B cell (primary cell): Measurements from ENCODE around the gene IFT43. TPM values are rescaled to one million over a fixed set of nuclear protein-coding genes. Genes with fewer than 3 reads are reported as not detected.

Experiments
- ATAC-seq: fragments of 200-7000 bp; cut with Tn5 transposase; one replicate; pipeline ENCODE4 v1.10.0; 2021; ENCODE audit warnings: low read depth, mild to moderate bottlenecking, moderate number of reproducible peaks, moderate library complexity
- CTCF ChIA-PET: fragments of 350-600 bp; sonication (Branson Sonifier 250); formaldehyde crosslinking; loops from one replicate; lab custom pipeline; 2021; ENCODE audit warnings: antibody characterized with exemption, inconsistent platforms; lab: Charles Lee
- POLR2A ChIA-PET: fragments of 350-600 bp; sonication (Branson Sonifier 250); formaldehyde crosslinking; loops from one replicate; lab custom pipeline; 2021; ENCODE audit warnings: antibody characterized with exemption; lab: Charles Lee
- DNase-seq: peaks from one replicate; pipeline ENCODE4 v3.0.0; 2013
- H2AFZ ChIP-seq: 2 replicates; pipeline ENCODE4 v1.6.1; 2012; ENCODE audit warnings: mild to moderate bottlenecking, low read depth, low read length; ENCODE audit not compliant: insufficient read depth, poor library complexity, severe bottlenecking
- H3K27ac ChIP-seq, 2 donors: 1 replicate in 1 of 2; 2 replicates in 1 of 2; pipeline ENCODE4 v1.5.1; 2012 to 2013; ENCODE audit warnings: low read length in 2 of 2, mild to moderate bottlenecking in 2 of 2, moderate library complexity in 1 of 2
- H3K27me3 ChIP-seq, 4 experiments: fragments of 200-600 bp in 1 of 4; sonication (generic) in 1 of 4; replicated peaks in 1 of 4; 1 replicate in 2 of 4; 2 replicates in 2 of 4; pipeline versions ENCODE4 v1.6.1 to v1.7.0; 2013 to 2016; ENCODE audit warnings: low read length in 3 of 4, mild to moderate bottlenecking in 2 of 4, mixed read lengths in 1 of 4, moderate library complexity in 1 of 4; ENCODE audit not compliant: insufficient read depth in 4 of 4, control insufficient read depth in 3 of 4; ENCODE audit errors: control extremely low read depth in 1 of 4
- H3K36me3 ChIP-seq, 2 experiments: replicated peaks in 1 of 2; 1 replicate in 1 of 2; 2 replicates in 1 of 2; pipeline versions ENCODE4 v1.6.1 to v1.7.1; 2013; ENCODE audit warnings: low read length in 1 of 2; ENCODE audit not compliant: insufficient read depth in 2 of 2, control insufficient read depth in 1 of 2; ENCODE audit errors: control extremely low read depth in 1 of 2, extremely low read depth in 1 of 2
- H3K4me1 ChIP-seq, 2 donors: fragments of 200-600 bp in 1 of 2; sonication (generic) in 1 of 2; 1 replicate in 1 of 2; 2 replicates in 1 of 2; pipeline versions ENCODE4 v1.5.1 to v1.6.1; 2013 to 2017; ENCODE audit warnings: low read length in 2 of 2; ENCODE audit not compliant: control insufficient read depth in 2 of 2, insufficient read depth in 2 of 2
- H3K4me2 ChIP-seq: replicated peaks from 2 replicates; pipeline ENCODE3; 2012; ENCODE audit warnings: mild to moderate bottlenecking, low read depth, low read length; ENCODE audit not compliant: poor library complexity, severe bottlenecking
- H3K4me3 ChIP-seq, 5 experiments: fragments of 200-600 bp in 1 of 5; sonication (generic) in 1 of 5; 1 replicate in 3 of 5; 2 replicates in 2 of 5; pipeline versions ENCODE4 v1.5.1 to v1.7.0; 2011 to 2016; ENCODE audit warnings: low read length in 4 of 5, mild to moderate bottlenecking in 4 of 5, low read depth in 2 of 5, control low read depth in 1 of 5, moderate library complexity in 1 of 5; ENCODE audit not compliant: insufficient read depth in 1 of 5; ENCODE audit errors: control extremely low read depth in 1 of 5, extremely low read depth in 1 of 5
- H3K79me2 ChIP-seq: fragments of 200-600 bp; sonication (generic); one replicate; pipeline ENCODE4 v1.6.0; 2016; ENCODE audit warnings: low read length; ENCODE audit not compliant: control insufficient read depth, insufficient read depth
- H3K9ac ChIP-seq: fragments of 200-600 bp; sonication (generic); 2 replicates; pipeline ENCODE4 v1.6.1; 2017; ENCODE audit warnings: mild to moderate bottlenecking, low read length, moderate library complexity
- H3K9me3 ChIP-seq, 3 donors: one replicate each; pipeline versions ENCODE4 v1.6.1 to v1.7.1; 2013; ENCODE audit warnings: low read length in 2 of 3; ENCODE audit not compliant: control insufficient read depth in 2 of 3, insufficient read depth in 1 of 3; ENCODE audit errors: control extremely low read depth in 1 of 3
- H4K20me1 ChIP-seq: 2 replicates; pipeline ENCODE4 v1.6.0; 2012; ENCODE audit warnings: mild to moderate bottlenecking, low read length; ENCODE audit not compliant: insufficient read depth, control insufficient read depth, poor library complexity, severe bottlenecking
- H3K27ac Mint-ChIP-seq: one replicate; pipeline ENCODE4 v1.8.0; 2021; ENCODE audit warnings: mixed read lengths
- H3K27me3 Mint-ChIP-seq: one replicate; pipeline ENCODE4 v1.8.0; 2021; ENCODE audit warnings: mixed read lengths
- H3K4me1 Mint-ChIP-seq: one replicate; pipeline ENCODE4 v1.8.0; 2021; ENCODE audit warnings: mixed read lengths
- H3K4me3 Mint-ChIP-seq: one replicate; pipeline ENCODE4 v1.8.0; 2021; ENCODE audit warnings: mixed read lengths
- H3K9me3 Mint-ChIP-seq: one replicate; pipeline ENCODE4 v1.8.0; 2022; ENCODE audit warnings: mixed read lengths; ENCODE audit not compliant: insufficient read depth
- EZH2 ChIP-seq: IDR thresholded peaks from 2 replicates; pipeline ENCODE4 v1.6.1; 2012; ENCODE audit warnings: borderline replicate concordance, low read depth, mild to moderate bottlenecking, moderate library complexity, low read length; ENCODE audit not compliant: insufficient read depth, poor library complexity, severe bottlenecking
- WGBS: methylation state at CpG from one replicate; pipeline ENCODE4 v1.1.5; 2013; ENCODE audit warnings: missing lambda C conversion rate; ENCODE audit not compliant: insufficient coverage; 5-methylcytosine and 5-hydroxymethylcytosine counted together
- intact Hi-C: fragments of 100-400 bp; cut with micrococcal nuclease; formaldehyde crosslinking; loops from one replicate; pipeline ENCODE4 v1.10.0; 2022
- polyA plus RNA-seq: library from polyadenylated mRNA; depleted of rRNA; stranded (reverse); fragments of >200 nt; gene quantifications from 2 replicates; pipeline ENCODE4 v1.2.3, GENCODE V29; 2012
- total RNA-seq, 2 donors: library from RNA; stranded (reverse); fragments of 120-200 nt in 1 of 2; gene quantifications; 1 replicate in 1 of 2; 2 replicates in 1 of 2; pipeline versions ENCODE4 v1.2.3 to v1.2.4, GENCODE V29; 2013 to 2022
- TF ChIP-seq, protein P1 (sequence below): fragments of 200-600 bp; IDR thresholded peaks from one replicate; pipeline ENCODE4 v1.8.0; 2022; ENCODE audit warnings: antibody characterized with exemption, mild to moderate bottlenecking

The IFT43 gene
- total and polyA plus RNA-seq, 2 donors (not counting 1 experiment from before 2014, with no cell fraction given), result 14.7 to 21.5 TPM

DNA sequence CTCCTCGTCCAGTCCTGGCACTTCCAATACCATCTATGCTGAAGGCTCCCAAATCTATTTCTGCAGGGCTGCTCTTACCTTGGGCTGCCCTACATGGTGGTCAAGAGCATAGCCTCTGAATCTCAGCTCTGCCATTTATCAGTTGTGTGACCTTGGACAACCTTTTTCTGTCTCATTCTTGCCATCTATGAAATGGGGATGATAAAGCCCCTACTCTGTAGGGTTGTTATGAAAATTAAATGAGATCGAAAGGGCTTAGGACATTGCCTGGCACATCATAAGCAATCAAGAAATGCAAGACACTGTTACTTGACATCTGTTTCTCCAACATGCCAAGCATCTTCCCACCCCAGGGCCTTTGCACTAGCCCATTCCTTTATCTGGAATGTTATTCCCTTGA lies 120.6 kb downstream of the IFT43 start:
- DNase-seq, result no peak
- intact Hi-C loops, result no loop called here
- Mint-ChIP-seq H3K27ac (no peak overlapping the region), H3K27me3 (peaks cover 20% of the 10 kb centered on the region), H3K9me3 (no peaks in the 10 kb centered on the region), H3K4me3 (no peak overlapping the region), H3K4me1 (no peaks in the 10 kb centered on the region)
- H3K4me1 ChIP-seq, result no peaks in the 10 kb centered on the region
- POLR2A ChIA-PET, result no interaction called here
- no peak overlapping the region for H3K27ac ChIP-seq
- 60% methylated on average over 1 of the region's 2 CpGs for WGBS
- ATAC-seq, result no peak
- H3K9ac ChIP-seq, result no peak overlapping the region
- TF ChIP-seq, protein P1, sequence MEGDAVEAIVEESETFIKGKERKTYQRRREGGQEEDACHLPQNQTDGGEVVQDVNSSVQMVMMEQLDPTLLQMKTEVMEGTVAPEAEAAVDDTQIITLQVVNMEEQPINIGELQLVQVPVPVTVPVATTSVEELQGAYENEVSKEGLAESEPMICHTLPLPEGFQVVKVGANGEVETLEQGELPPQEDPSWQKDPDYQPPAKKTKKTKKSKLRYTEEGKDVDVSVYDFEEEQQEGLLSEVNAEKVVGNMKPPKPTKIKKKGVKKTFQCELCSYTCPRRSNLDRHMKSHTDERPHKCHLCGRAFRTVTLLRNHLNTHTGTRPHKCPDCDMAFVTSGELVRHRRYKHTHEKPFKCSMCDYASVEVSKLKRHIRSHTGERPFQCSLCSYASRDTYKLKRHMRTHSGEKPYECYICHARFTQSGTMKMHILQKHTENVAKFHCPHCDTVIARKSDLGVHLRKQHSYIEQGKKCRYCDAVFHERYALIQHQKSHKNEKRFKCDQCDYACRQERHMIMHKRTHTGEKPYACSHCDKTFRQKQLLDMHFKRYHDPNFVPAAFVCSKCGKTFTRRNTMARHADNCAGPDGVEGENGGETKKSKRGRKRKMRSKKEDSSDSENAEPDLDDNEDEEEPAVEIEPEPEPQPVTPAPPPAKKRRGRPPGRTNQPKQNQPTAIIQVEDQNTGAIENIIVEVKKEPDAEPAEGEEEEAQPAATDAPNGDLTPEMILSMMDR, result no peak
- TF ChIP-seq EZH2, result no peak
- peaks cover 0 to 2% (median 0%) of the 10 kb centered on the region in 4 experiments for H3K27me3 ChIP-seq
- H3K79me2 ChIP-seq, result no peaks in the 10 kb centered on the region
- no peak overlapping the region for H3K4me2 ChIP-seq
- H4K20me1 ChIP-seq, result no peaks in the 10 kb centered on the region
- no peak overlapping the region for H3K4me3 ChIP-seq
- H3K9me3 ChIP-seq, result peaks cover 0 to 11% (median 0%) of the 10 kb centered on the region in 3 donors
- H3K36me3 ChIP-seq, result no peaks in the 10 kb centered on the region
- H2AFZ ChIP-seq, result no peak overlapping the region
- CTCF ChIA-PET, result no interaction called here

DNA sequence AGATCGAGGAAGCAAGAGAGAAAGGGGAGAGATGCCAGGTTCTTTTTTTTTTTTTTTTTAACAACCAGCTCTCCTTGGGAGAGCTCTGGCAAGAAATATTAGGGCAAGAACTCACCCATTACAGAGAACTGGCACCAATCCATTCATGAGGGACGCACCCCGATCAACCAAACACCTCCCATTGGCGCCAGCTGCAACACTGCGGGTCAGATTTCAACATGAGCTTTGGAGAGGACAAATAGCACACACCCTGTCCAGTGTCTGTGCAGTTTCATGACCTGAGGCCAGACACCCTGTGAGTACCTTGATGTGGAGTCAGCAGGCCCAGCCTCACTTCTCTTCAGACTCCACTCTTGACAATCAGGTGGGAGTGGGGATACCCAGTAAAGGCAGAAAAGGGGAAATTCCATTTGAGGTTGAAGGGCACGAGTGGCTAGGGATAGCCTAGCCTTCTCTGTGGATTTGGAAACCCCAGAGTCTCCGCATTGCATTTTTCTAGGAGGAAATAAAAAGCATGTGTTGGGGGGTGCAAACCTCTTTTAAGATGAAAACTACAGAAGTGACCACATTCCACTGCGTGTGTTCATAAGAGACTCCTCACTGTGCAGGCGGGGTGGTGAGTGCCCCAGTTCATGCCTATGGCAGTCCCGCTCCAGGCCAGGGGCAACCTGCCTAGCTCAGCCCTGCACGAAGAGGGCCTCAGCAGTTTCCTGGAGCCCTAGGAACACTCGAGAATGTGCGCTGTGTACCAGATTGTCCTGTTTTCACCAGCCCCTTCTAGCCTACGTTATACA lies 123.7 kb downstream of the IFT43 start:
- intact Hi-C loops, result no loop called here
- H3K27me3 Mint-ChIP-seq, result peaks cover 24% of the 10 kb centered on the region
- no peaks in the 10 kb centered on the region for H3K4me1 Mint-ChIP-seq
- DNase-seq, result no peak
- Histone ChIP-seq H2AFZ (no peak overlapping the region), H3K36me3 (no peaks in the 10 kb centered on the region), H3K9ac (no peak overlapping the region), H3K27ac (no peak overlapping the region), H3K4me1 (no peaks in the 10 kb centered on the region), H3K4me2 (no peak overlapping the region), H3K79me2 (no peaks in the 10 kb centered on the region), H3K27me3 (peaks cover 0 to 5% (median 2%) of the 10 kb centered on the region in 4 experiments), H4K20me1 (no peaks in the 10 kb centered on the region), H3K9me3 (peaks cover 0 to 15% (median 0%) of the 10 kb centered on the region in 3 donors), H3K4me3 (no peak overlapping the region)
- no peak for TF ChIP-seq EZH2
- TF ChIP-seq, protein P1, result no peak
- ATAC-seq, result no peak
- CTCF ChIA-PET, result no interaction called here
- 91% methylated on average over 12 of the region's 14 CpGs for WGBS
- H3K4me3 Mint-ChIP-seq, result no peak overlapping the region
- no peak overlapping the region for H3K27ac Mint-ChIP-seq
- H3K9me3 Mint-ChIP-seq, result no peaks in the 10 kb centered on the region
- POLR2A ChIA-PET, result no interaction called here
